NCI-H187 treated with DMSO at 0.1 percent for 48 hours (cell line): ENCODE data around the gene FGF14.
"Not testable (repeated sequence)": the region's sequence is repeated elsewhere in the genome, so short reads cannot be mapped to it uniquely, and the experiment has no call there.

Experiments
- DNase-seq: peaks from one replicate; lab custom pipeline; 2025; lab: John Stamatoyannopoulos, UW

Gene FGF14

DNA sequence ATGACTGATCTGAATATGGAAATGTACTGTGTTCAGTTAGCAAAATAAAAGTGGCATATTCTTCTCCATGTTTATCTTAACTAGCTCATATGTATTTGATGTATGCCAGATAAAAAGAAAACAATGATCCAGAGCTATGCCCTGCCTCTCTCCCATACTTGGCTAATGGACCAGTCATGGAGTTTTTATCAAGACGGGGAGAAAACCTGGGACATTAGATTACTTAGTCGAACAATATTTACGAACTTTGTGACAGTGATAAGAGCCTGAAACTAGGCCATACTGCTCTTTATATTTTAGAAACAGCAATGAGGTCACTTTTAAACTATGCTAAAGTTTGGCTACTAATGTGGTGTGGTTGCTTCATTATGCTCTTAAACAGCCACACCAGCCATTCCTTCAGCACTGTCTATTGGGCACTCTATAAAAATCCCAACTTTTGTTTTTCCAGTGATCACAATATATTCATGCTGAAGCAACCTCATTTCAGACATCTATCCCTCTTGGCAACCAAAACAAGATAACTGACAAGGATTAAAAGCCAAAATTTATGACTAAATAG lies 265.0 kb downstream of the FGF14 start:
- DNase-seq = no peak

DNA sequence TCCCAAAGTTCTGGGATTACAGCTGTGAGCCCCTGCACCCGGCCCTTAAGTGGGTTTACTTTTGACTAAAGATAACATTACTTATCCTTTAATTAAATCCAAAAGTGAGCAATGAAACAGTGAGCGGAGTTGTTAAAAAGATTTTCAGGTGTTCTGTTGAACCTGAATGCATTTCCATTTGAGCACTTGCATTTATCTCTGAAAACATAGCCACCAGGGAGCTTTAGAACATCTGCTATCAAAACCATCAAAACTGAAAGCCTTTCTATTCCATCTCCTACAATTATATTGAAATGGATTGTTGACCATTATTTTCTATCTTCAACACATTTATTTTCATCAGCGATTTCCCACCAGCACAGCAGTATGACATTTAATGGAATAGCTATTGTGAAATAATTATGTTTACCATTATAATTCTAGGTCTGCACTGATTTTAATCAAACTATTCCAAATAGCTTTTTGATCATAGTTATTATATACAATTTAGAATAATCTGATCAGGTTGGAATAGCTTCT lies 269.0 kb downstream of the FGF14 start:
- DNase-seq = no peak

DNA sequence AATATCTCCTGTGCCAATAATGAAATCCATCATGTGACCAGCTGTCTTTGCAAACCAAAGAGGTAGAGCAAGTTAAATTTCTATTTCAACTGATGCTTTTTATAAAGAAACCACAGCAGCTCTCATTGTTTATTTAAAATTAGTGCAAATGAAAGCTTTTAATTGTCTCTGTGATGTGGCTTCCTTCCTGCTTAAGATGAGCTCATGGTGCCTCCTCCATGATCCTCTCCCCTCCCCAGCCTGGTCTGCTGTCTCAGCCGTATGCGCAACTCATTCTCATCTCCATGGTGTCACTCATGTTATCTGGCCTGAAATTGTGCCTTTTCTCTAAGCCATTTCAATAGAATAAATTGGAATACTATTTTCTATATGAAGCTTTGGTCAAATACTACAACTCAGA lies 270.6 kb downstream of the FGF14 start:
- no peak for DNase-seq

DNA sequence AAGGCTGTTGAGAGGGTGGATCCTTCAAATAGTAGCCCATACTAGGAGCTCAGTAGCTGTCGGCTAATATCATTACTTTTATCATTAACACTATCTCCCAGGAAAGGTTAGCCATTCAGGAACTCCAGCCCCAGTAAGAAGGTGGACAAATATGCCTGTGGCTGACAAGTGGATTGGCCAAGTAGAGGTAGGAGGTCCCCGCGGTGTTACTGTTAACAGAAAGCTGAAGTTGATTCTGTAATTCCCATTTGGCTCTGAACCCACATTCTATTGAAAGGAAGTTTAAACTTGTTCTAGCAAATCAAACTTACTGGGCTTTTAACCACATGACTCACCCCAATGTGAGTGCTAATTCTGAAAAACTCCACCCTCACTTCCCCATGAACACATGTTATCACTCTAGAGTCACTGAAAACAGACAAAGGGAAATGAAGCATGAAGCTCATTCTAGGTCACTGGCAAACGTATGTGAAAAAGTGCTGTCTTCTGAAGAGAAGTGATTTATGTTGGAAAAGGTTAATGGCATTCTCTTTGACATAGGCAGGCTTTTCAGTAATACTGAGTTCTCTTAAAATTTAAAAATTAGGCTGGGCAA lies 273.5 kb downstream of the FGF14 start:
- DNase-seq = peak; percentile 97

DNA sequence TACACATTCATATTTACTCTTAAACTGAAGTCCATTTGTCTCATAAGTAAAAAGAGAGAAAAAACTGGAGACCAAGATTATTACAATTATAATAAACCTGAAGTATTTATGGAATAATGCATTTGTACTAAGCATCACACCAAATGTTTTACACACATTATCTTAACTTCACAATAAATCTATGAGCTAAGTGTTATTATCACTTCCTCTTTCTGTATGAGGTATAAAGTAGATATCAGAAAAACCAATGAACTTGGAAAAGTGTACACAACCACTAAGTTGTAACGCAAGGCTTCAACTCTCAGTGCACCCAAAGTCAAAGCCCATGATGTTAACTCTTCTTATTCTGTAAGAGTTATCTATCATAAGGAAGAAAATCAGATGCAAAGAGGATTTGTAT lies 274.7 kb downstream of the FGF14 start:
- no peak for DNase-seq

DNA sequence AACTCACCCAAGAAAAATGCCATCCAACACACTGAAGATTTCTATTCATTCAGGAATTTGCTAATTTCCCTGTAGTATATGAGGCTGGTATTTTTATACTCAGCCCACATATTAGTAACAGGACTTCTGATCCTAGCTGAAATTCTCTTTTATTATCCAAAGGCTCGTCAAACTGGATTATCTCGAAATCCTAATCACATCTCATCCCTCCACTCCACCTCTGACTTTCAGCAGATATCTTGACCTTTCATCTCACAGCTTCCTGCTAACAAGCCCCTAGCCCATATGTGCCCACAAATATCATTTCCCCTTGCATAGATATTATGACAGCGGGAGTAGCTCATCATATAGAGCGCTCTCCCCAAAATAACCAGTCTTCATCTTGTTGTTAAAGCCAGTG lies 279.7 kb downstream of the FGF14 start:
- DNase-seq = no peak

DNA sequence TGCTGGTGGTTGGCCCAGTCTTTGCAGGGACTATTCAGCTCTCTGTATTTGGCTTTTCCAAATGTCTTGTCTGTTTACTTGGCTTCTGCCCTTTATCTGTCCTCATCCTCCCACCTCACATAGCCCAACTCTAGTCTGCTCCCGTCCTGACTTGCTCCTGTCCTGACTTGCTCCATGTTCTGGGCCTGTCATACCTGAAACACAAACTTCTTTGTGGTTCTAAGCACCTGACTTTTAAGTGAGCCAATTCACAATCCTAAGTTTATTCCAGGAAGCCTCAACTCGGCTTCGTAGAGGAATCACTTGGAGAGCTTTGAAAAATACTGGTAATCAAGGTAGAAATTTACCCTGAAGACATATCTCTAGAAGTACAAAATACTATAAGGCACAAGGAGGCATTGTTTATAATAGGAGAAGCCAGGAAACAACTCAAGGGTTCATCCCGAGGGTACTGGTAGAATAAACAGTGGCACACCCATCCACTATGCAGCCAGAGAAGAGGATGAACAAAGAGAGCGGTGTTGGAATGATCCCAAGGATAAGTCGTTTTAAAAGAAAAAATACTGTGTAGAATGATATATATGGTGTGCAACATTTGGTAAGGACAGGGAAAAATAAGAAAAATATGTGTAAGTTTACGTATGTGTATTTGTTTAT lies 284.5 kb downstream of the FGF14 start:
- DNase-seq = no peak

DNA sequence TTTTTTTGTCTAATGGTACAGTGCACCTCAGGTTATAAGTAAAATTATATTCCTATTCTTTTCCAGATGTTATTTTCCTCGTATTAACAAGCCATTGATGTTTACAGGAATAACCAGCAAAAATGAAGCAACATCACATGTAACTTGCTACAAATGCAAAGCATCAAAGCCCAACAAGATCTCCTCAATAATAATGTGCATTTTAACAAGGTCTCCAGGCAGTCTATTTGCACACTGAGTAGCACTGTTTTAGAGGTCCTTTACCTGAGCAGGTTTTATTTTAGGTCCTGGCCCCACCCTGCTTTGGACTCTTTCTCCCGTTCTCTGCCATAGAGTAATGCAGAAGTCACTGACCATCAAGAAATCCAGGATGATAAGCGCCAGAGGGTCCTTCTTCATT lies 298.4 kb downstream of the FGF14 start:
- no peak for DNase-seq

DNA sequence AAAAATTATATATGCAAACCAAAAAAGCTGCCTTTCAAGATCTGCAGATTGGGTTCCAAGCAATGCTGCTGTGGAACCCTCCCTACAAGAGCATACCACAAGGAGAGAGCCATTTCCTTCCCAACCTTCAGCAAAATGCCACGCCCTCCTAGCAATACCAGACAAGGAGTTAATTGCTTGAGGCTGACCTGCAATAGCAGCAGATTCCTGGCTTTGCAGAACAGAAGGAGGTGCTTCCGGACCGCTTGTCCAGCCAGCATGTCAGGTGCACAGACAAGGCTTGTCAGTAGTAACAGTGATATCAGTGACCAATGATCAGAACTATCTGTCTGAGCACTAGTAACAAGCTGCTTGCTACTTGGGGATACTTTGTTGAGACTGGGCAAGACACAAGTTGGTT lies 301.6 kb downstream of the FGF14 start:
- no peak for DNase-seq

DNA sequence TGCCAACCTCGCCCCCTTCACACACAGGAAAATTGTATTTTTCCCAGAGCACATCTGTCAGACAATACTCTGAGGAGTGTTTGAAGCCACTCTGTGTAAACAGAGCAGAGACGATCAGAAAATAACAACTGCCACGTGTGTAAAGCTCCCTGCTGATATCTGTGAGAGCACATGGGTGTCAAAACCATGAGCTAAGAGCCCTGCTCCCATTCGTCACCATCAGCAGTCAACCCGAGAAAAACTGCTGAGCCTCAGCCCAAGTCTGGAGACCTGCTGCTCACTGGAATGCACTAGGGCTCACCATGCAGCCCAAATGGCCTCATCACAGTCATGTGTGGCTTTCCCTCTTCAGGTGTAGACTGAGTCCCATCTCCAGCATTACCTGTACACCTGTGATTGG lies 304.1 kb downstream of the FGF14 start:
- DNase-seq = peak; percentile 48

DNA sequence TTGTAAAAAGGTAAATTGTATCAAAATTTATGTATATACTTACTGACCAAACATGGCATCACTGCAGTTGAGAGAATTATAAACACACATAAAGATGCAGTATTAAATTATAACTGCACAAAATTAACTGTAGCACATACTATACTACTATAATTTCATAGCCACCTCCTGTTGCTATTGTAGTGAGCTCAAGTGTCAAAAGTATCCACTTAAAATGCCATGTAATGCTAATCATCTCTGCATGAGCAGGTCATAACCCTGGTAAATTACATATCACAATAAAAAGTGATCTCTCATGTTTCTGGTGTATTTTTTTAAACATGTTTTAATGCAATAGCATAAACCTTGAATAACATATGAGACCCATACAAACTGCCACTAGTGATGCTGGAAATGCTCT lies 308.6 kb downstream of the FGF14 start:
- DNase-seq = not testable (repeated sequence)

DNA sequence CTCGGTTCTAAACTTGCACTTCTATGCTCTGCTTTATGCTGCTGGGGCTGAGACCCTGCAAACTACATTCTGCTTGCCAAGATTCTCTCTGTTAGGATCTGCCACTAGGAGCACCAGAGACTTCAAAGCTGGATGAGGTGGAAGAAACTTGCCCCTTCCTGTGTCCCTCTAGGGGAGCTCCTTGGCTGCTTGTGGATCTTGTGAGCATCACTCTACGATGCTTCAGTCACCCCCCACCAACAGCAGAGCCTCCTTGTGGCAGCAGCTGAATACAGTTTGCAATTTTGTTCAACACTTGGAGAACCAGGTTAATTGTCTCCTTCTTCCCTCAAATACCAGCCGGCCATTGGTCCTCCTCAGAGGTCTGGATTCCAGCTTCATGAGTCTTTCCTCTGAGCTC lies 310.6 kb downstream of the FGF14 start:
- DNase-seq = no peak

DNA sequence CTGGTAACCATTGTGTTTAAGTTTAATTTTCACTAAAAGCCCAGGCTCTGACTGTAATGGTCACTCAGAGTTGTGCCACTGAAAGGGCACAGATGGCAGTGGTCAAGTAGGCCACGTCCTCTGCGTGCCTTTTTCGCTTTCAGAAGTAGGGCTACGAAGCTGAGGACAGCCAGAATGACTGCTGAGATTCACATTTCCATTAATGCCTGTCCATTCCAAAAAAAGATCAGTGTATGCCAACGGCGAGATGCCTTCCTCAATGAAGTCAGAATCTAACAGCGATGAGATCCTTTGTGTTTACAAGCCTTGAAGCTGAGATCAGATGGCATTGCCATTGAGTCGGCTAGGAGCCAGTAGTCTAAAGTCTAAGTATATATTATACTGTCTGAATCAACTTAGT lies 311.3 kb downstream of the FGF14 start:
- DNase-seq = no peak

DNA sequence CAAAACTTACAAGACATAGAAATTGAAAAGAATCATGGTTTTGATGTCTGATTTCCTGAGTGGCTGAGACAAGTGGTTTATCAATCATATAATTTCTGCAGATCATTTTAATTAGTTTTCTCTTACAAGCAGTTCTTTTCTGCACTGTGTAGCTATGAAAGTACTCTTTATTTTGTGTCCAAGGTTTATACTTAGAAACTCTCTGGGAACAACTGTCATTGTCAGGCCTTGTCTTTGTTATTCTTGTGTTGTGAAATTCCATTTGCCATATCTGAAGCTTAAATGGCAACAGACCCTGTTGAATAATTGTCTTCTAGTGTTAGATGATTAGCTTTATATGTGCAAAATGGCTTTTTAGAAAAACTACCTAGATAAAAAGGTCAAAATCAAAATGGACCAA lies 312.1 kb downstream of the FGF14 start:
- no peak for DNase-seq

DNA sequence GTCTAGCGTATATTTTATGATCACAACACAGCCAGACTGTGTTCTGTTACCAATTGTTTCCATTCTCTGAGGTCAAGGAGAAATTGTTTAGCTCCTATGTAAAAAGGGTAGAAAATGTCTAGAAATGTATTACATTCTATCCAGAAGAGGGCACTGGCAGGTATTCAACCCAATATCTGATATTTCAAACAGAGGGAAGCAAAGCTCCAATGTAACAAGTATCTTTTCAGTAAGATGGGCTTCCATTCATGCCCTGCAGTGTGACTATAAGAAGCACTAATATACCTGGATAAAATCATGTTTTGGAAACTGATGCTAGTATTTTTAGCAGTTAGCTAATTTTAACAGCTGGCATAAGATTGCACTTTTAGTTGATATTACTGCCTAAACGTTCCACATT lies 312.7 kb downstream of the FGF14 start:
- no peak for DNase-seq

DNA sequence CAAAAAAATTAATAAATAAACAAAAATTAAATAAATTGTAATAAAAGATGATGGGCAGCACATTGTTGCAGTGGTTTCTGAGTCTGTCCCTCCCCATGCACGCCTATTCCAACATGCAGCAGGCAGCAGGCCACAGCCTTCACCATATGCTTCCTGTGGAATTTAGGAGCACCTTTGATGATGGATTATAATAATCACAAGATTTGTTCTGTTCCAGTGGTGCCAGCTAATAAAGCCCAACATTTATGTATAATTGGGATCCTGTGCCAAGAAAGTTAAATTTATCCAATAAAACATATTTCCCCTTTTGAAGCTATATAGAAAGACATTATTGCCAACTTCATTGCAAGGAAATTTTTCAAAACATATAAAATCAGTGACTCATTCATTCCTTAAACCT lies 328.6 kb downstream of the FGF14 start:
- no peak for DNase-seq

DNA sequence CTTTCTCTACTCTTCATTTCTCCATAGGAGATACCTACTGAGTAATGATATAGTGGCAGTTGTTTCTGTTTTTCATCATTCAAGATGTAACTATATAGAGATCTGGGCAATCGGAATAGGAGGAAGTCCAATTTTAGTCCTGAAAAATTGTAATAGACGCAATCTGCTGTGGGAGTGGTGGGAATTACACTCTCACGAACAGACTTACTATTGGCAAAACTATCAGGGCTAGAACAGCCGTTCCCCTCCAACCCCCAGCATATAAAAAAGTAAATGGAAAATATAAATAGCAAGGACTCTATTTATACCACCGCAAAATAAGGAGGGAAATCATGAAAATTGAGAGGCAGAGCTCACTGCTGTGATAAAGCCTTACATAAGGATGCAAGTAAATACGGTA lies 330.1 kb downstream of the FGF14 start:
- no peak for DNase-seq

DNA sequence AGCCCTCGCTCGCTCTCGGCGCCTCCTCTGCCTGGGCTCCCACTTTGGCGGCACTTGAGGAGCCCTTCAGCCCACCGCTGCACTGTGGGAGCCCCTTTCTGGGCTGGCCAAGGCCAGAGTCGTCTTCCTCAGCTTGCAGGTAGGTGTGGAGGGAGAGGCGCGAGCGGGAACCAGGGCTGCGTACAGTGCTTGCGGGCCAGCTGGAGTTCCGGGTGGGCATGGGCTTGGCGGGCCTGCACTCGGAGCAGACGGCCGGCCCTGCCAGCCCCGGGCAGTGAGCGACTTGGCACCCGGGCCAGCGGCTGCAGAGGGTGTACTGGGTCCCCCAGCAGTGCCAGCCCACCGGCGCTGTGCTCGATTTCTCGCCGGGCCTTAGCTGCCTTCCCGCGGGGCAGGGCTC lies 333.5 kb downstream of the FGF14 start:
- not testable (repeated sequence) for DNase-seq

DNA sequence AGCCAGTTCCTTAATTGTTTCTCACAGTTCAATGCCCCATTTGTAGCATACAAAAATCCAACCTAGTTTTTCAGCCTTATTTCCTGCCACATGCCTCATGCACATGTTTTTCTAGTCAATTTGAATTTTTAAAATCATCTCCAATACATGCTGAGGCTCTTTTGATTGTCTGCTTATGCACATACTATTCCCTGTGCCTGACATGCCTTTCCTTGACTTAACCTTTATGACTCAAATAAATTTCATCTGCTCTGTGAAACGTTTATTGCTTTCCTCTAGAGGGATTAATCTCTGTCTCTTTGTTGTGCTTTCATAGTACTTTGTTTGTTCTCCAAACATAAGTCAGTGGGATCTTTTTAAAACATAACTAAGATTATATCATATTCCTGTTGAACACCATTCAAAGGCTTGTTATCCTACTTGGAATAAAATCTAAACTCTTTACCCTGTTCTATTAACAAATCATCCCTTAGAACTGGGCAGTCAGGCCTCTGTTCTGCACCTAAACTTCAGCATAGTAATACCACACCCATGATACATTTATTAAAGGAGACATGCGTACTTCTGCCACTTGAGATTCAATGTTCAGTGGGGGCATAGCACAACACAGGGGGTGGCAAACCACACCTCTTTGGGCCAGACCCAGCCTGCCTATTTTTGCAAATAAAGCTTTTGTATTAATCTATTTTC lies 346.6 kb downstream of the FGF14 start:
- no peak for DNase-seq

DNA sequence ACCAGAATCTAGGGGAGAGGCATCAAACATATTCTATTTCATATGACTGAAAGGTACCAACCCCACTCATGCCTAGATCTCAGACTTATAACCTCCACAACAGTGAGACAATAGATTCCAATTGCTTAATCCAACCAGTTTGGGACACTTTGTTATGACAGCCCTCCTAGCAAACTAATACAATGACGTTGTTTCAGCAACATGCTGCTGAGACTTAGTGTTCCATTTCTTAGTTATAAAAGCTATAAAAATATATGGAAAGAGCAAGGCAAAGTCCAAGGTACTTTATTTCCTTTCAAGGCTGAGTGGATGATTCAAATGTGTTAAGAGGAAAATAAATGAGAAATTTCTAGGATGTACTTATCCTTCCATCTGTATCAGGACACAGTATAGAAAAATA lies 352.0 kb downstream of the FGF14 start:
- DNase-seq = no peak

DNA sequence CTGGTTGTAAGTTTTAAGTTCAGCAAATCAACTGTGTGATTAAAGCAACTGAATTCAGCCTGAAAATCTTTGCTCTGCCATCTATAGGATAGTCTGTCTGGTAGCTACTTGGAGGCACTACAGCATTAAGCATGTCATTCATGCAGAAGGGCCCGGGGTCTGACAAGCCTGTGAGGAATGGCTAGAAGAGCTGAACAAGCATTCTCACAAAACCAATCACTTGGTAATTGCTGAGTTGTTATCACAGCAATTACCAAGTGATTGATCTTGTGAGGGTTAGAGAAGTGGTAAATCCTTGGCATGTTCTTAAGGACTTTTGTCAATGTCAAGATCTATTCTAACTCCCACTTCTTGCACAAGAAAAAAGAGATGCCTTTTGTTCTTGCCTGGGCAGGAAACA lies 356.1 kb downstream of the FGF14 start:
- no peak for DNase-seq

DNA sequence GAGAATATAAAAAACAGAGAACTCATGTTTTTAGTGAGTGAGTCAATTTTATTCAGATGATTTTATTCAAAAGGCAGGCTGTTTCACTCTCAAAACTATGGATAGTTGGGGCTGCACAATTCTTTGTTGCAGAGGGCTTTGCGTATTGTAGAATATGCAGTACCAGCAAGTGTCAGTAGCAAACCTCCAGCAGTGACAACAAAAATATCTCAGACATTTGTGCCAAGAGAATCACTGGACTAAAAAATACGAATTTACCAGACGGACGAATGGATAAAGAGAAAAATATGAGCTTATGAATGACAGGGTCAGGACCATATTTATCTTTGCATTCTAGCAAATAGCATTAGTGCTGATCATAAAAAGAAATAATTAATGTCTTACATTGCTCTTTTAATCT lies 359.1 kb downstream of the FGF14 start:
- DNase-seq = no peak

DNA sequence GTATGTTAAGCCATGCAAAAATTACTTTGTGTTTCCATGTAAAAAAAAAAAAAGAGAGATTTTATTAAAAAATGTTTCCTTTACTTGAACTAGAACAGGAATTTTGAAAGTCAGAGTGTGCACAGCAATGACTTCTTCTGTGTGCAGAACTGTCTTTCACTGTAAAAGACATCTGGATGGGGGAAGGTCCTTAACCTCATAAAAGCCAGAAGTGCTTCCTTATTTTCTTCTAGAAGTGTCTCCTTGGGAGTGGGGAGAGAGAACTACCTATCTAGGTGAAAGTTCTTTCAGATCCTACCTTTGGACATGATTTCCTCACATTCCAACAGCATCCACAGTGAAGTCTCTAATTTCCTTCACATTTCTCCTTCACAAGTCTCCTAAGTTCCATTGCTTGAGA lies 360.3 kb downstream of the FGF14 start:
- no peak for DNase-seq
